GM19324 (cell line): ENCODE results near the gene TRIM14.
"Not testable (repeated sequence)": the region's sequence is repeated elsewhere in the genome, so short reads cannot be mapped to it uniquely, and the experiment has no call there.

Source experiments
- ATAC-seq: cut with Tn5 transposase; IDR thresholded peaks from one replicate; pipeline ENCODE4 v1.9.1; 2021; ENCODE audit warnings: mild to moderate bottlenecking, moderate library complexity; ENCODE audit not compliant: unreplicated experiment, low FRiP score

TRIM14 gene

GRCh38 chr9:98085944-98086343 lies 33.1 kb downstream of the TRIM14 start:
- no peak for ATAC-seq

DNA sequence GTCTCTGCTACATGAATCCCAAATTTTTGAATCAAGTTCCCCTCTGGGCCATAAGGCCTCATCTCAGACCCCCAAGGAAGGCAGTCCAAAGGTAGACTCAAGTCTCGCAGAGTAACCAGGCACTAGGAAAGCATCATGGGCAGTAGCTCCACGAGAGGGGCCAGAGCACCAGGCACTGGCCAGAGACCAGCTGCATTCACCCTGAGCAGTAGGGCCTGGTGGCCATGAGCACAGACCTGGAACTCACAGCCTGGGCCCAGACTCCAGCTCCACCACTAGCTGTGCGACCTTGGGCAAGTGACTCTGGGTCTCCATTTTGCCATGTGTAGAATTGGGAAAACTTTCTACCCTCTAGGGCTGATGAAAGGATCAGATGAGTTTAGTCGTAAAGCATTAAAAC lies 34.0 kb downstream of the TRIM14 start:
- no peak for ATAC-seq

- no peak for ATAC-seq
Measured at GRCh38 chr9:98084396-98084795, 34.6 kb downstream of the TRIM14 start.

- no peak for ATAC-seq
Measured at GRCh38 chr9:98083566-98084183, 35.3 kb downstream of the TRIM14 start.

DNA sequence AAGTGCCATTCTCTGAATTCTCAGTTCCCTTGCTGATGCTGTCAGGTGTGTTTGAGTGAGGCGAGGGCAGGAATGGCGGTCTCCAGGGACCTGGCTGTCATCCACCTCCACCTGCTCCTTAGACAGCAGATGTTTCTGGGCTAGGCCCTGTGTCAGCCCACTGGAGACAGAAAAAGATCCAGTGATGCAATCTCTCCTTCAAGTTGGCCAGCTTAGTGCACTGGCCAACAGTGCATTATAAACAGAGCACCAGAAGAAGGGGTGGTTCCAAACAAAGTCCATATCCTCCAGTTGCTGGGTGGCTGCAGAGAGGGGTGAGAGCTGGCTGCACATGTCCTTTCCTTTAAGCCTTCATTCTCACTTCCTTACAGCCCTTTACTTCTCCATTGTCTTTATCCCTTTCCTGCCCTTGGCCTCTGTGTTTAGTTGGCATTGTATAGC lies 35.9 kb downstream of the TRIM14 start:
- ATAC-seq = no peak

DNA sequence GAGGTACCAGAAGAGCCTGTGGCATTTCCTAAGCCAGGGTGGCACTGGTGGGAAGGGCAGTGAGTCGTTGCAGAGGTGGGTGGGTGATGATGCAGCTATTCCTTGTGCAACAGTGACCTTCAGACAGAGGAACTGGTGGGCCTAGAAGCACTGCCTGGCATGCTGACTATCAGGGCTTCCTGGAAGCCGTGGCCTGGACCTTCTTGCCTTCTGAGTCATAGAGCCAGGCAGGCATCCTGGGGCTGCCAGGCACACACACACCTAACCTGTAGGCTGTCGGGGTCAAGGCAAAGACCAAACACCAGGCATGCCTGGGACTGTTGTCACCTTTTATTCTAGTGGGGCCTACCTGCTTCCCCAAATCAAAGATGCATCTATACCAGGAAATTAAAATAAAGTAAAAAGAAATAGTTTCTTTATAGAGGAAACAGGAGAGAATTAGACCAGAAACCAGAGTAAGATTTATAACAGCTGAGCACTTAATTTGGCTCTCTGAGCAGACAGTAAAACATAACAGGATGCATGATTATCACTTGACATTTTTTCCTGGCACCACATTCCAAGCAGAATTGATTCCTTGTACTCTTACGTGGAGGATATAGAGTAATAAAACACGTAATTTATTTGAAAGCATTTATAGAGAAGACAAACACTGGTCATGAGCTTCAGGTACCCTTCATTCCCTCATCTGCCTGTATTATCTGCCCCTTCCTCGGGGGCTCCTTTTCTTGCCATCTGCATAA lies 37.4 kb downstream of the TRIM14 start:
- no peak for ATAC-seq

- no peak for ATAC-seq
Measured at GRCh38 chr9:98080780-98081179, 38.2 kb downstream of the TRIM14 start.

DNA sequence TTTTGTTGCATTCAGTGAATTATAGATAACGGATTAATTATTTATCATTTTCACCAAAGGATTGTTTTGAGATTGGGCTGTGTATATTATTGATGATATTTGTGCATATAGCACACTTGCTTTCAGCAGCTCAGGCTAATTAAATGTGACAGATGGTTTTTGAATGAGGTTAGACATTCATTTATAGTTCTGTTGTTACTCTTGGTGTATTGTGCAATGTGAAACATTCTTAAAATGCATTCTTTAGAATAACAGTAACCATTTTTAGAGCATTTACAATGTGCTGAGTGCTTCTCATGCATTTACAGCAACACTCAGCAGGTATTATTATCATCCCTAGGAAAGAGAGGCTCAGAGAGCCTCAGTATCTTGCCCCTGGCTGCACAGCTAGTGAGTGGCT lies 38.7 kb downstream of the TRIM14 start:
- no peak for ATAC-seq

DNA sequence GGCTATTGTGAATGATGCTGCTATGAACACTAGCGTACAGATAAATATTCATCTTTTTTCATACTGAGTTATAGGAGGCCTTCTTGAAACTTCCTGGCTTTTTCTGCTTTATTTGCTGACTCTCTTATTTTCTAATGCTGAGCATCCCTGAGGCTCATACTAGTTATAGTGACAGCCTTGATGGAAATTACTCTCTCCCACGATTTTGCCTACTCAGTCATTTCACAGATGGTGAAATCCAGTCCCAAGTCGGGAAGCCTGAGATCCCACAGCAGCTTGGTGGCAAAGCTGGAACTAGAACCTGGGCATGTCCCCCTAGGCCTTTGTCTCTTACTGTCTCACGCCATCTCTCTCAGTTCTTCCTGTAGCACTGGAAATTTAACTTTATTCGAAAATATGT lies 40.1 kb downstream of the TRIM14 start:
- ATAC-seq = no peak

DNA sequence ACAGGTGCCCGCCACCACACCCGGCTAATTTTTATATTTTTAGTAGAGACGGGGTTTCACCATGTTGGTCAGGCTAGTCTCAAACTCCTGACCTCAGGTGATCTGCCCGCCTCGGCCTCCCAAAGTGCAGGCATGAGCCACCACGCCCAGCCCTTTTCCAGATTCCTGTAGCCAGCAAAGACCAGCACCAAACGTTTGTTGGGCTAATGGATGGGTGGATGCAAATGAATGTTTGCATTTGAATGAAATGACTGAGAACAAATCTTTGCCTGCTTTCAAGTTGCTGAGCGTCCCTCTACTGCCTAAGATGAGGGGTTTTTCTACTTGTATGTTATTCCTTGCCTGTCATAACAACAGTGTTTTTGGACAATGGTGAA lies 42.5 kb downstream of the TRIM14 start:
- ATAC-seq = not testable (repeated sequence)

DNA sequence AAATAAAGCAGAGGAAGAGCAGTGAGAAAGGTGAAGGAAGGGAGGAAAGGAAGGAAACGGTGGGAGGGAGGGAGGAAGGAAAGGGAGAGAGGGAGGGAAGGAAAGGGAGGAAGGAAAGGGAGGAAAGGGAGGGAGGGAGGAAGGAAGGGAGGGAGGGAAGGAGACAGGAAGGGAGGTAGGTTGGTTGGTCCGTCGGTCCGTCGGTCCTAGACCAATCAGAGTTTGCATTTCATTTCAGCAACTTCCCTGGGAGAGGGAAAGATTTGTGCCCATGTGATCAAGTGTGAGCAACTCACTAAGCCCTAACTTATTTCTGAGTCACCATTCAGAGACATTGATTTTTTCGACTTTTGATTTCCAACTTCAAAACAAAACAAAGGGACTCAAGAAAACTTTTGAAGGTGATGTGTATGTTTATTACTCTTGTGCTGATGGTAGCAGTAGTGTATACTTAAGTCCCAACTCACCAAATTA lies 43.7 kb downstream of the TRIM14 start:
- no peak for ATAC-seq

GRCh38 chr9:98074115-98074990 lies 44.7 kb downstream of the TRIM14 start:
- ATAC-seq = no peak

- no peak for ATAC-seq
Measured at GRCh38 chr9:98071737-98072136, 47.3 kb downstream of the TRIM14 start.

GRCh38 chr9:98070704-98071103 lies 48.3 kb downstream of the TRIM14 start:
- ATAC-seq = no peak

DNA sequence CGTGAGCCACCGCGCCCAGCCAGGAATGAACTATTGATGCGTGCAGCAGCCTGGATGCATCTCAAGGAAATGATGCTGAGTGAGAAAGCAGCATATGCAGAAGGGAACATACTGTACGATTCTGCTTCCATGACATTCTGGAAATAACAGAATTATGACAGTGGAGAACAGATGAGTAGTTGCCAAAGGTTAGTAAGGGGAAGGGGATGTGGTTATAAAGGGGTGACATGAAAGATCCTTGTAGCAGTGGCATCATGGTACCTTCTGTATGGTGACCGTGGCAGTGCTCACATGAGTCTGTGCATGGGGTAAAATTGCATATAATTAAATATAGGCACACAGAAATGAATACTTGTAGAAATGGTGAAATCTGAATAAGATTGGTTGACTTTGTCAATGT lies 49.5 kb downstream of the TRIM14 start:
- ATAC-seq = no peak

DNA sequence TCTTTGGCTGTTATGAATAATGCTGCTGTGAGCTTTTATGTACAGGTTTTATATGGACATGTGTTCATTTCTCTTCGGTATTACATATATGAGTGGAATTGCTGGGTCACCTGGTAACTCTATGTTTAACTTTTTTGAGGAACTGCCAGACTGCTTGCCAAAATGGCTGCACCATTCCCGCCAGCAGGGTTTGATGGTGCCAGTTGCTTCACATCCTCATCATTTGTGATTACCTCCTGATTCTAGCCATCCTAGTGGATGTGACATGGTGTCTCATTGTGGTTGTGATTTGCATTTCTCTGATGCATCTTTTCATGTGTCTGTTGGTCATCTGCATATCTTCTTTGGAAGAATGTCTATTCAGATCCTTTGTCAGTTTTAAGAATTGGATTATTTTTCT lies 51.8 kb downstream of the TRIM14 start:
- ATAC-seq = no peak

DNA sequence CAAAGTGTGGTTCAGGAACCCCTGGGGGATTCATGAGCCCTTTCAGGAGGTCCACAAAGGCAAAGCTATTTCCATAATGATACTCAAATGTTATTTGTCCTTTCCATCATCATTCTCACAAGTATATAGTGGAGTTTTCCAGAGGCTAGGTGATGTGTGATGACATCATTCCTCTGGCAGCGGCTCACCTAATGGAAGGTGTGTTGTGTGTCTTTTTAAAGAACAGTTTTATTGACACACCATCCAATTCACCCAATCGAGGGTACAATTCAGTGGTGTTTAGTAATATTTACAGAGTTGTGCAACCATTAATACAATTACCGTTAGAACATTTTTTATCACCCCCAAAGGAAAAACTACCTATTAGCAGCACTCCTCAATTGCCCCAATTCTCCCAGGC lies 52.8 kb downstream of the TRIM14 start:
- ATAC-seq = no peak

DNA sequence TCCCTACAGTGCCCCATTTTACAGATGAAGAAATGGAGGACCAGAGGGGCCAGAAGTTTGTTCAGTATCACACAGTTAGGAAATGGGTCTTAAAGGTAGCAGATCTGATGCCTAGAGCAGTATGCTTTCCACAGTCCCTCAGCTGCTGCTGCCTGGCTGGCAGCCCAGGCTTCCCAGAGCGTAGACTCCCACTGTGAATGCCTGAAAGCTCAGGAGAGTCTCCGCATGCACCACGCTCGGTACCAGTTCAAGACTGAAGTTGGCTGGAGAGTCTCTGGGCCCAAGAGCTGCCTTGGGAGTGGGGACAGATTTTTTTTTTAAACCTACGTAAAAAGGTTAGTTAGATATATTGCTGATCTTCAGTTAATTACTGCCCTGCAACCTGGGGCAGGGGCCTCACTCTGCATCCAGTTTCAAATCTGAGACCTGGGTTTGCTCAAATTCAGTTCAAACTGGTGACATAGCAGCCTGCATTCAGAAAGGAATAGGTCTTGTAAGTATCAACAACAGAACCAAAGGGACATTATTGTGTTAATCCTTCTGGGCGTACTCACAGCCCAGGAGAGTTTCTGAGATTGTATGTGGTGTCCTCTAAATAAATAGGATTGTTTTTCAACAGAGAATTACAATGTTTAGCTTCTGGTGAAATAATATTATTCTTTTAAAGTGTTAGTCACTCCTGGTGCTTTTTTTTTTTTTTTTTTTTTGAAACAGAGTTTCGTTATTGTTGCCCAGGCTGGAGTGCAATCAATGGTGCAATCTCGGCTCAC lies 54.2 kb downstream of the TRIM14 start:
- ATAC-seq = no peak

GRCh38 chr9:98062161-98062560 lies 56.9 kb downstream of the TRIM14 start:
- ATAC-seq = no peak

DNA sequence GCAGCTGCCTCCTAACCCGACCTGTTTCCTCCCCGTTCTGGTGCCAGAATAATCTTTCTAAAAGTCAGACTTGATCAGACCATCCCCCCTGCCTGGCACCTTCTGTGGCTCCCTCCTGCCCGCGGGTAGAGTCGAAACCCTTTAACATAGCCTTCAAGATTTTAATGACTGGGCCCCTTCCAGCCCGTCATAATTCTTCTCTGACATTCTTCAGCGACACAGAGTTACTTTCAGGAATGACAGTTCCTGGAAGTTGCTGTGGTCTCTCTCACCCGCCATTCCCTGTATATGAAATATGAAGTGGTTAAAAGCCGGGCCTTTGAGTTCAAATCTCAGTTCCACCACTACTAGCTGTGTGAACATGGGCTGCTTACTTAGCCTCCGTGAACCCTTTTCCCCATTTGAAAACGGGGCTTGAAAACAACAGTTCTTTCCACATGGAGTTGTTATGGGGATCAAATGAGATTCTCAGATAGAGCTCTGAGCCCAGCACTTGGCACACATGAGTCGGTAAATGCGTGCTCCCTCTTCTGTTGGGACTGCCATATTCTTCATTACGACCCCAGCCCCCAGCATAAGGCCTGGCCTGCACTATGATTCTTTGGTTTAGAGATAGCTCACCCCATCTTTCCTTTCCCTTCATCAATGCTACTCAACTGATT lies 61.8 kb downstream of the TRIM14 start:
- no peak for ATAC-seq
